Measurements from ENCODE around the gene TCF4. TPM values are rescaled to one million over a fixed set of nuclear protein-coding genes. Genes with fewer than 3 reads are reported as not detected.

The TCF4 gene
- total and polyA plus RNA-seq, 4 donors = 4.3 to 15.3 (median 11.5) TPM

DNA sequence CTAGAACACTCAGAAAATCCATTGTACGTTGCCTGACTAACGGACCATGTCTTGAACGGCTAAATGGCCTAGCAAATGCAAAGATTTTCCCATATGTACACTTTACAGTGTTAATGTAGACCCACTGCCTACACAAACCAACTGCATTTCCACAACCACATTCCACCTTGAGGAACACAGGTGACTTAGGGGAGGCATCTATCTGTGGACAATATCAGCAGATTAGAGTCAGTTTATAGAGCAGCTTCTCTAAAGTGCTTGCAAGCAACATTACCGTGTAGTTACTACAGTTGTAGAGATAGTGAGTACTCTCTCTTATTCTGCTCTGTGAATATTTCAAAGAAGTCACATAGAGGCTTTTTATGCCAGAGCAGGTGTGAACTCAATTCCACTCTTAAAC is 139.6 kb downstream of the TCF4 start:
- no peak for TF ChIP-seq TAF1 (conservative IDR thresholded peaks at IDR 0.05)
- no peak for TF ChIP-seq HNF4G (IDR thresholded peaks at IDR 0.05)
- no peak for TF ChIP-seq YY1 (IDR thresholded peaks at IDR 0.05)
- TF ChIP-seq JUND (IDR thresholded peaks at IDR 0.05) = no peak
- no peak for TF ChIP-seq NR2F2 (IDR thresholded peaks at IDR 0.05)
- TF ChIP-seq, protein P1, sequence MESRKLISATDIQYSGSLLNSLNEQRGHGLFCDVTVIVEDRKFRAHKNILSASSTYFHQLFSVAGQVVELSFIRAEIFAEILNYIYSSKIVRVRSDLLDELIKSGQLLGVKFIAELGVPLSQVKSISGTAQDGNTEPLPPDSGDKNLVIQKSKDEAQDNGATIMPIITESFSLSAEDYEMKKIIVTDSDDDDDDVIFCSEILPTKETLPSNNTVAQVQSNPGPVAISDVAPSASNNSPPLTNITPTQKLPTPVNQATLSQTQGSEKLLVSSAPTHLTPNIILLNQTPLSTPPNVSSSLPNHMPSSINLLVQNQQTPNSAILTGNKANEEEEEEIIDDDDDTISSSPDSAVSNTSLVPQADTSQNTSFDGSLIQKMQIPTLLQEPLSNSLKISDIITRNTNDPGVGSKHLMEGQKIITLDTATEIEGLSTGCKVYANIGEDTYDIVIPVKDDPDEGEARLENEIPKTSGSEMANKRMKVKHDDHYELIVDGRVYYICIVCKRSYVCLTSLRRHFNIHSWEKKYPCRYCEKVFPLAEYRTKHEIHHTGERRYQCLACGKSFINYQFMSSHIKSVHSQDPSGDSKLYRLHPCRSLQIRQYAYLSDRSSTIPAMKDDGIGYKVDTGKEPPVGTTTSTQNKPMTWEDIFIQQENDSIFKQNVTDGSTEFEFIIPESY (IDR thresholded peaks at IDR 0.05) = no peak
- no peak for TF ChIP-seq FOXA2 (IDR thresholded peaks at IDR 0.05)
- no peak for TF ChIP-seq SP1 (IDR thresholded peaks at IDR 0.05)
- Histone ChIP-seq H3K27ac (ENCODE audit: low read depth in 1 of 2, low read length in 2 of 2) (no peak overlapping the region), H3K9ac (ENCODE audit: low read depth in 1 of 2, low read length in 2 of 2) (no peak overlapping the region), H3K9me3 (ENCODE audit: control insufficient read depth in 4 of 4, low read length in 3 of 4) (peaks cover 0 to 7% (median 0%) of the 10 kb centered on the region in 4 donors), H3K4me1 (ENCODE audit: control insufficient read depth in 4 of 4, insufficient read depth in 4 of 4, low read length in 3 of 4) (no peaks in the 10 kb centered on the region), H3K4me3 (ENCODE audit: low read depth in 1 of 3, low read length in 3 of 3) (no peak overlapping the region), H3K36me3 (ENCODE audit: control insufficient read depth in 4 of 4, insufficient read depth in 3 of 4, low read depth in 1 of 4, low read length in 3 of 4) (no peaks in the 10 kb centered on the region), H3K27me3 (ENCODE audit: control insufficient read depth in 4 of 4, insufficient read depth in 4 of 4, low read length in 3 of 4) (no peaks in the 10 kb centered on the region)
- WGBS = 88% methylated on average over 4 of the region's 4 CpGs
- DNase-seq (ENCODE audit: low spot score) = no peak

DNA sequence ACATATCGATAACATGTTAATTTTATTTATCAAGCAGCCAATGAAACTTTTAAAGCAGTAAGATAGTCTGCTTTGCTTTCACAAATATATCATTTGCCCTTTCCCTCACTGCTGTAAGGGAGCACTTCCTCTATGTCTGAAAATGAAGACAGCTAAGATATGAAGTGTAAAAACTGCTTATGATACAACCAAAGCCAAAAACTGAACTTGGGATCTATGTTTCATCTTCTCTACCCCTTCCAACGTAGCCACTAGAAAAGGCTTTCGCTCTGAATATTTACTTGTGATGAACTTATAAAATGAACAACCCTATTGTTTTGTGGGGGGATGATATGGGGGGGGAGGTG is 140.3 kb downstream of the TCF4 start:
- DNase-seq (ENCODE audit: low spot score) = no peak
- Histone ChIP-seq H3K27me3 (ENCODE audit: control insufficient read depth in 4 of 4, insufficient read depth in 4 of 4, low read length in 3 of 4) (no peaks in the 10 kb centered on the region), H3K27ac (ENCODE audit: low read depth in 1 of 2, low read length in 2 of 2) (no peak overlapping the region), H3K36me3 (ENCODE audit: control insufficient read depth in 4 of 4, insufficient read depth in 3 of 4, low read depth in 1 of 4, low read length in 3 of 4) (no peaks in the 10 kb centered on the region), H3K9me3 (ENCODE audit: control insufficient read depth in 4 of 4, low read length in 3 of 4) (peaks cover 0 to 7% (median 0%) of the 10 kb centered on the region in 4 donors), H3K4me1 (ENCODE audit: control insufficient read depth in 4 of 4, insufficient read depth in 4 of 4, low read length in 3 of 4) (no peaks in the 10 kb centered on the region), H3K9ac (ENCODE audit: low read depth in 1 of 2, low read length in 2 of 2) (no peak overlapping the region), H3K4me3 (ENCODE audit: low read depth in 1 of 3, low read length in 3 of 3) (no peak overlapping the region)
- 79% methylated on average over 3 of the region's 3 CpGs for WGBS
- TF ChIP-seq SP1 (IDR thresholded peaks at IDR 0.05) (no peak), CTCF (IDR thresholded peaks at IDR 0.05; ENCODE audit: low read depth, low read length, missing input control) (no peak)

- Histone ChIP-seq H3K27me3 (ENCODE audit: control insufficient read depth in 4 of 4, insufficient read depth in 4 of 4, low read length in 3 of 4) (no peaks in the 10 kb centered on the region), H3K9ac (ENCODE audit: low read depth in 1 of 2, low read length in 2 of 2) (no peak overlapping the region), H3K9me3 (ENCODE audit: control insufficient read depth in 4 of 4, low read length in 3 of 4) (peaks cover 0 to 7% (median 0%) of the 10 kb centered on the region in 4 donors), H3K4me3 (ENCODE audit: low read depth in 1 of 3, low read length in 3 of 3) (no peak overlapping the region), H3K4me1 (ENCODE audit: control insufficient read depth in 4 of 4, insufficient read depth in 4 of 4, low read length in 3 of 4) (no peaks in the 10 kb centered on the region), H3K36me3 (ENCODE audit: control insufficient read depth in 4 of 4, insufficient read depth in 3 of 4, low read depth in 1 of 4, low read length in 3 of 4) (no peaks in the 10 kb centered on the region), H3K27ac (ENCODE audit: low read depth in 1 of 2, low read length in 2 of 2) (no peak overlapping the region)
- TF ChIP-seq NR2F2 (IDR thresholded peaks at IDR 0.05) = no peak
- WGBS = 84% methylated on average over 5 of the region's 5 CpGs
- DNase-seq (ENCODE audit: low spot score) = no peak
Measured at GRCh38 chr18:55446996-55447671, 140.9 kb downstream of the TCF4 start.

DNA sequence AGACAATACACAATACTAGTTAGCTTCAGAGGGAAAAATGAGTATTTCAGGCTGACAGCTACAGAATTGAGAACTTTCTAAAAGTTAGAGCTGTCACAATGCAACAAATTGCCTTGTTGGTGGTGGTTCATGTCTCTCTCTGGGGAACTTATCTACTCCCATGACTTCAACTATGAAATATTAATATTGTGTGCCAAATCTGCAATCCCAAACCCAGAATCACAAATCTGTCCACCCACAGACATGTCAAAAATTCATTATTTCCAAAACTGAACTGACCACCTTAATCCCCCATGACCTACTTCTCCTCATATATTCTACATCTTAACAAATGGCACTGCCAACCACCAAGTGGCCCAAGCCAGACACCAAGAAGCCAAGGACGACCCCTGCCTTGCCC is 143.5 kb downstream of the TCF4 start:
- Histone ChIP-seq H3K9me3 (ENCODE audit: control insufficient read depth in 4 of 4, low read length in 3 of 4) (peaks cover 0 to 7% (median 0%) of the 10 kb centered on the region in 4 donors), H3K9ac (ENCODE audit: low read depth in 1 of 2, low read length in 2 of 2) (no peak overlapping the region), H3K27me3 (ENCODE audit: control insufficient read depth in 4 of 4, insufficient read depth in 4 of 4, low read length in 3 of 4) (no peaks in the 10 kb centered on the region), H3K4me3 (ENCODE audit: low read depth in 1 of 3, low read length in 3 of 3) (no peak overlapping the region), H3K27ac (ENCODE audit: low read depth in 1 of 2, low read length in 2 of 2) (no peak overlapping the region), H3K36me3 (ENCODE audit: control insufficient read depth in 4 of 4, insufficient read depth in 3 of 4, low read depth in 1 of 4, low read length in 3 of 4) (no peaks in the 10 kb centered on the region), H3K4me1 (ENCODE audit: control insufficient read depth in 4 of 4, insufficient read depth in 4 of 4, low read length in 3 of 4) (no peaks in the 10 kb centered on the region)
- TF ChIP-seq, protein P2, sequence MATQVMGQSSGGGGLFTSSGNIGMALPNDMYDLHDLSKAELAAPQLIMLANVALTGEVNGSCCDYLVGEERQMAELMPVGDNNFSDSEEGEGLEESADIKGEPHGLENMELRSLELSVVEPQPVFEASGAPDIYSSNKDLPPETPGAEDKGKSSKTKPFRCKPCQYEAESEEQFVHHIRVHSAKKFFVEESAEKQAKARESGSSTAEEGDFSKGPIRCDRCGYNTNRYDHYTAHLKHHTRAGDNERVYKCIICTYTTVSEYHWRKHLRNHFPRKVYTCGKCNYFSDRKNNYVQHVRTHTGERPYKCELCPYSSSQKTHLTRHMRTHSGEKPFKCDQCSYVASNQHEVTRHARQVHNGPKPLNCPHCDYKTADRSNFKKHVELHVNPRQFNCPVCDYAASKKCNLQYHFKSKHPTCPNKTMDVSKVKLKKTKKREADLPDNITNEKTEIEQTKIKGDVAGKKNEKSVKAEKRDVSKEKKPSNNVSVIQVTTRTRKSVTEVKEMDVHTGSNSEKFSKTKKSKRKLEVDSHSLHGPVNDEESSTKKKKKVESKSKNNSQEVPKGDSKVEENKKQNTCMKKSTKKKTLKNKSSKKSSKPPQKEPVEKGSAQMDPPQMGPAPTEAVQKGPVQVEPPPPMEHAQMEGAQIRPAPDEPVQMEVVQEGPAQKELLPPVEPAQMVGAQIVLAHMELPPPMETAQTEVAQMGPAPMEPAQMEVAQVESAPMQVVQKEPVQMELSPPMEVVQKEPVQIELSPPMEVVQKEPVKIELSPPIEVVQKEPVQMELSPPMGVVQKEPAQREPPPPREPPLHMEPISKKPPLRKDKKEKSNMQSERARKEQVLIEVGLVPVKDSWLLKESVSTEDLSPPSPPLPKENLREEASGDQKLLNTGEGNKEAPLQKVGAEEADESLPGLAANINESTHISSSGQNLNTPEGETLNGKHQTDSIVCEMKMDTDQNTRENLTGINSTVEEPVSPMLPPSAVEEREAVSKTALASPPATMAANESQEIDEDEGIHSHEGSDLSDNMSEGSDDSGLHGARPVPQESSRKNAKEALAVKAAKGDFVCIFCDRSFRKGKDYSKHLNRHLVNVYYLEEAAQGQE (IDR thresholded peaks at IDR 0.05) = no peak
- TF ChIP-seq FOXA2 (IDR thresholded peaks at IDR 0.05) (no peak), RAD21 (IDR thresholded peaks at IDR 0.05) (no peak), YY1 (IDR thresholded peaks at IDR 0.05) (no peak), HNF4A (conservative IDR thresholded peaks at IDR 0.05) (no peak), RXRA (IDR thresholded peaks at IDR 0.05) (no peak), JUND (IDR thresholded peaks at IDR 0.05) (no peak), EGR1 (IDR thresholded peaks at IDR 0.05; ENCODE audit: low read depth in 2 of 2) (no peak), HNF4G (IDR thresholded peaks at IDR 0.05) (no peak)
- TF ChIP-seq, protein P3, sequence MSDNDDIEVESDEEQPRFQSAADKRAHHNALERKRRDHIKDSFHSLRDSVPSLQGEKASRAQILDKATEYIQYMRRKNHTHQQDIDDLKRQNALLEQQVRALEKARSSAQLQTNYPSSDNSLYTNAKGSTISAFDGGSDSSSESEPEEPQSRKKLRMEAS (IDR thresholded peaks at IDR 0.05) = no peak
- 84% methylated on average over 1 of the region's 1 CpG for WGBS
- no peak for DNase-seq (ENCODE audit: low spot score)
